HL-60 (cell line): ENCODE measurements around the gene DHODH.
"Not testable (repeated sequence)": the region's sequence is repeated elsewhere in the genome, so short reads cannot be mapped to it uniquely, and the experiment has no call there.

Experiments
- DNase-seq, 2 experiments: peaks; one replicate each; pipeline ENCODE4 v3.0.0-alpha.2; 2010 to 2020; ENCODE audit warnings: low read depth in 1 of 2, low spot score in 1 of 2
- H3K27ac ChIP-seq: fragments of 250-450 bp; sonication (Bioruptor Pico); replicated peaks from 2 replicates; pipeline ENCODE4 v1.5.1; 2020; ENCODE audit warnings: mild to moderate bottlenecking, moderate library complexity
- H3K27me3 ChIP-seq: fragments of 250-450 bp; sonication (Bioruptor Pico); 2 replicates; pipeline ENCODE4 v1.5.1; 2021; ENCODE audit warnings: mild to moderate bottlenecking, moderate library complexity; ENCODE audit not compliant: insufficient read depth, poor library complexity, severe bottlenecking
- H3K4me3 ChIP-seq: replicated peaks from 2 replicates; pipeline ENCODE4 v1.5.1; 2011; ENCODE audit warnings: mild to moderate bottlenecking, control low read depth, low read length; ENCODE audit not compliant: insufficient read depth
- CTCF ChIP-seq: IDR thresholded peaks from one replicate; pipeline ENCODE4 v1.5.1; 2011; ENCODE audit warnings: low read length, control low read depth, inconsistent platforms; ENCODE audit not compliant: insufficient read depth
- GABPA ChIP-seq: IDR thresholded peaks from 2 replicates; pipeline ENCODE4 v1.6.1; 2012; ENCODE audit warnings: low read depth
- POLR2AphosphoS5 ChIP-seq: IDR thresholded peaks from 2 replicates; pipeline ENCODE4 v1.6.1; 2012; ENCODE audit warnings: low read depth
- REST ChIP-seq: IDR thresholded peaks from 2 replicates; pipeline ENCODE4 v1.6.1; 2012; ENCODE audit warnings: low read depth; ENCODE audit not compliant: insufficient replicate concordance
- SPI1 ChIP-seq: IDR thresholded peaks from 2 replicates; pipeline ENCODE4 v1.6.1; 2012; ENCODE audit warnings: low read depth, mild to moderate bottlenecking, borderline replicate concordance

DHODH gene

GRCh38 chr16:71985262-71985974 is 23.1 kb upstream of the DHODH start:
- no peak for DNase-seq
- Histone ChIP-seq H3K27me3 (no peaks in the 10 kb centered on the region), H3K27ac (no peak overlapping the region), H3K4me3 (no peak overlapping the region)
- no peak for TF ChIP-seq SPI1
- TF ChIP-seq GABPA = no peak
- TF ChIP-seq POLR2AphosphoS5 = no peak
- TF ChIP-seq CTCF = no peak
- TF ChIP-seq REST = no peak

- no peak for TF ChIP-seq POLR2AphosphoS5
- no peak for TF ChIP-seq CTCF
- no peak for TF ChIP-seq SPI1
- no peak for TF ChIP-seq REST
- no peak for TF ChIP-seq GABPA
- H3K4me3 ChIP-seq = no peak overlapping the region
- no peaks in the 10 kb centered on the region for H3K27me3 ChIP-seq
- no peak for DNase-seq
- H3K27ac ChIP-seq = no peak overlapping the region
Observed at GRCh38 chr16:71986131-71986530, 22.4 kb upstream of the DHODH start.

GRCh38 chr16:71995038-71995437 is 13.5 kb upstream of the DHODH start:
- TF ChIP-seq REST = no peak
- TF ChIP-seq POLR2AphosphoS5 = no peak
- TF ChIP-seq SPI1 = no peak
- Histone ChIP-seq H3K27me3 (no peaks in the 10 kb centered on the region), H3K4me3 (no peak overlapping the region), H3K27ac (no peak overlapping the region)
- DNase-seq = no peak

- H3K4me3 ChIP-seq, H3K27me3 ChIP-seq, H3K27ac ChIP-seq, DNase-seq: not testable (repeated sequence)
Observed at GRCh38 chr16:71997578-71997977, 11.0 kb upstream of the DHODH start.
